GM12891 (cell line): Measurements from ENCODE around the gene MYO9A.
A peak's percentile ranks its signal among the peaks of the same experiment; 100 is the strongest.

Experiments used
- DNase-seq: peaks from one replicate; pipeline ENCODE4 v3.0.0; 2011; ENCODE audit warnings: low spot score; ENCODE audit not compliant: insufficient read length
- FAIRE-seq: peaks from 2 replicates; lab custom pipeline; 2011; peaks lifted over from hg19 to GRCh38; lab: Jason Lieb, UNC
- PAX5 ChIP-seq: IDR thresholded peaks from 2 replicates; pipeline ENCODE4 v1.6.1; 2011; ENCODE audit warnings: low read length, moderate library complexity, mild to moderate bottlenecking; ENCODE audit not compliant: insufficient read depth, severe bottlenecking
- POLR2A ChIP-seq: IDR thresholded peaks from 2 replicates; pipeline ENCODE4 v1.6.1; 2011; ENCODE audit warnings: low read depth, low read length, control low read depth
- POLR2AphosphoS5 ChIP-seq: IDR thresholded peaks from 2 replicates; pipeline ENCODE4 v1.6.1; 2011; ENCODE audit warnings: low read depth, low read length, control low read depth
- POU2F2 ChIP-seq: IDR thresholded peaks from 2 replicates; pipeline ENCODE4 v1.6.1; 2011; ENCODE audit warnings: low read depth, mild to moderate bottlenecking, control low read depth, low read length, moderate library complexity
- SPI1 ChIP-seq: IDR thresholded peaks from 2 replicates; pipeline ENCODE4 v1.6.1; 2011; ENCODE audit warnings: low read depth, low read length, control low read depth
- TAF1 ChIP-seq: IDR thresholded peaks from 2 replicates; pipeline ENCODE4 v1.6.1; 2011; ENCODE audit warnings: low read depth, low read length, control low read depth

Gene MYO9A

GRCh38 chr15:71788646-71789579, 329.0 kb downstream of the MYO9A start:
- DNase-seq (no peak), FAIRE-seq (no peak)
- TF ChIP-seq PAX5 (no peak), SPI1 (no peak), POLR2AphosphoS5 (no peak), POU2F2 (no peak), POLR2A (no peak), TAF1 (no peak)

GRCh38 chr15:71786673-71787072, 331.3 kb downstream of the MYO9A start:
- DNase-seq (no peak), FAIRE-seq (no peak)
- TF ChIP-seq POLR2AphosphoS5 = no peak
- no peak for TF ChIP-seq TAF1
- TF ChIP-seq POLR2A = no peak
- TF ChIP-seq SPI1 = no peak
- no peak for TF ChIP-seq POU2F2
- no peak for TF ChIP-seq PAX5

DNA sequence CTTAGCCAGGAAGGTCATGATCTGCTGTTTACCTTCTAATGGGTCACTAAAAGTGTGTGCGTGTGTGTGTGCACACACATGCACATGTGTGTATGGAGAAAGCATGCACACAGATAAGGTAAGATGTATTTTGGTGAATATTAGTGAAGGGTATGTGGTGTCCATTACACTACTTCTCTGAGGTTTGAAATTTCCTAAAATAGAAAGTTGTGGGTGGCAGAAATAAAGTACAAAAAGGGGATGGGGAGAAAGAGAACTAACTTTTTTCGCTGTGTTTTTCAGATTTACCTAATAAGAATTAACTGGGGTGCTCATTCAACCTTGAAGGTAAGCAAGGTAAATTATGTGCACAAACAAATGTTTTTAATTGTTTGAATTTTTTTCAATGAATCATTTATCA, 332.0 kb downstream of the MYO9A start:
- TF ChIP-seq PAX5 = no peak
- TF ChIP-seq POLR2A = no peak
- TF ChIP-seq POU2F2 = no peak
- no peak for TF ChIP-seq TAF1
- TF ChIP-seq POLR2AphosphoS5 = no peak
- no peak for TF ChIP-seq SPI1
- FAIRE-seq = peak; percentile 43
- DNase-seq = no peak

DNA sequence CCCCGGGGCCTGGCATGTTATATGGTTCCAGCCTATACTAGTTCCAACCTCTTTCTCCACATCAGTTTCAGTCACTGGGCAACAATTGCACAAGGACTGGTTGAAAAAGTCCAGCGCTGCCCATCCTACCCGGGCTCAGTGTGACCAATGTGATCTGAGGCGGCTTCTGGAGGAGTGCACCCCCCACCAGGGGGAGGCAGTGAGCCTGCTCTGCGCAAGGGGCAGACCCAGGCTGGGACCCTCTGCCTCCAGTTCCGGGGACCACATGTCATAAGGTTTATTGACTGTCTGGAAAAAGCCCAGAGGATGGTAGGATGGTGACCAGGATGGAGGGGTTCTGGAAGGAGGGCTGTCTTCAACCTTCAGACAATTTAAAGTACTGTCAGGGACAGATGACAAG, 333.2 kb downstream of the MYO9A start:
- DNase-seq (no peak), FAIRE-seq (no peak)
- TF ChIP-seq TAF1 (no peak), POLR2AphosphoS5 (no peak), POU2F2 (no peak), PAX5 (no peak), POLR2A (no peak), SPI1 (no peak)

GRCh38 chr15:71782422-71783165, 335.4 kb downstream of the MYO9A start:
- TF ChIP-seq POU2F2 = no peak
- TF ChIP-seq TAF1 = no peak
- TF ChIP-seq POLR2A = no peak
- TF ChIP-seq PAX5 = no peak
- TF ChIP-seq POLR2AphosphoS5 = no peak
- no peak for TF ChIP-seq SPI1
- FAIRE-seq (no peak), DNase-seq (no peak)

- no peak for DNase-seq
- FAIRE-seq = no peak
- TF ChIP-seq POLR2A = no peak
- TF ChIP-seq POU2F2 = no peak
- no peak for TF ChIP-seq SPI1
- no peak for TF ChIP-seq PAX5
- TF ChIP-seq TAF1 = no peak
- no peak for TF ChIP-seq POLR2AphosphoS5
Observed at GRCh38 chr15:71781965-71782265, 336.0 kb downstream of the MYO9A start.

- TF ChIP-seq POLR2A = no peak
- TF ChIP-seq POU2F2 = peak; percentile 66; the same call in 1 of the 2 replicates
- TF ChIP-seq TAF1 = no peak
- FAIRE-seq (peak; percentile 79), DNase-seq (no peak)
Observed at GRCh38 chr15:71781179-71781964, 336.6 kb downstream of the MYO9A start.

- DNase-seq (peak; percentile 45), FAIRE-seq (peak; percentile 75)
Observed at GRCh38 chr15:71780115-71780976, 337.6 kb downstream of the MYO9A start.

More at GRCh38 chr15:71780115-71780976, 337.6 kb downstream of the MYO9A start:
- TF ChIP-seq SPI1 (peak; percentile 24; the same call in 1 of the 2 replicates), POLR2A (no peak)
